Keratinocyte (primary cell): ENCODE measurements around the gene LRRC9.
A peak's percentile ranks its signal among the peaks of the same experiment; 100 is the strongest.

Source experiments
- EZH2 ChIP-seq: IDR thresholded peaks from one replicate; pipeline ENCODE4 v1.6.1; 2012; ENCODE audit warnings: inconsistent platforms, mild to moderate bottlenecking, low read length, moderate library complexity
- TF ChIP-seq, protein P1 (sequence below), 3 experiments: IDR thresholded peaks in 1 of 3; conservative IDR thresholded peaks in 1 of 3; optimal IDR thresholded peaks in 1 of 3; 2 replicates in 2 of 3; 3 replicates in 1 of 3; pipeline versions ENCODE3 to v1.5.1; 2011; ENCODE audit warnings: low read length in 3 of 3, mild to moderate bottlenecking in 3 of 3, moderate library complexity in 2 of 3, control low read depth in 1 of 3, inconsistent platforms in 1 of 3; ENCODE audit not compliant: insufficient read depth in 2 of 3; ENCODE audit errors: extremely low read depth in 1 of 3

DNA sequence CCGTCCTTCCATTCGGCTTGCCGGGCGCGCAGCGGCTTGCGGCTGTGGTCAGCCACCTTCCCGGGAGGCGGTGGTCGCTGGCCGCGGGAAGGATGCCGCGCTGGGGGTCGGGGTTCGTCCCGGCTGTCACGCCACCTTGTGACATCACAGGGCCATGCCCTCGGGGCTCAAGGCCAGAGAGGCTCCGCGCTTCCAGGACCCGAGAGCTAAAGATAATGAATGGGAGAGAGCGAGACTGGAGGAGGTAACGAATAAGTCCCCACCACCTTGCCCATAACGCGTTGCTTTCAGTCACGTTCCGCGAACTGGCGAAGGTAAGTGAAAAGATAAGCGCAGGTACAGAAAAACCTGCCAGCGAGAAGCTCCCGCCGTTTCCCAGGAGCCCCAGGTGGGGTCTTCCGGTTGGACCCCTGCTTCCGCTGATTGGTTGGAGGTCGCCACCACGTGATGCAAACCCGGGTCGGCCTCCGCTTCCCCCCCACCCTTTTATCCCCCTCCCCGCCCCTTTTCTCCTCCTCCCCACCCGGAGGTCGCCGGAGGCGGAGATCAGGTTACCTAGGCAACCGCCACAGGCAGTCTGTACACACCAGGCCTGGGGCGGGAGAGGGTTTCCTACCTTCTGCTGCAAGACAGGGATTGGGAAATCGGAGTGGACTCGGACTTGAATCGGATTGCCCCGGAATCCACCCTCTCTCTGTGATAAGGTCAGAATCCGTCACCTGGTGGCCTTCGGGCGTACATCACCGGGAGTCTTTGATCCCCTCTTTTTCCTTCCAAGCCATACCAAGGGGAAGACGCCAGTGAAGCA lies at the start of gene LRRC9:
- TF ChIP-seq, protein P1, sequence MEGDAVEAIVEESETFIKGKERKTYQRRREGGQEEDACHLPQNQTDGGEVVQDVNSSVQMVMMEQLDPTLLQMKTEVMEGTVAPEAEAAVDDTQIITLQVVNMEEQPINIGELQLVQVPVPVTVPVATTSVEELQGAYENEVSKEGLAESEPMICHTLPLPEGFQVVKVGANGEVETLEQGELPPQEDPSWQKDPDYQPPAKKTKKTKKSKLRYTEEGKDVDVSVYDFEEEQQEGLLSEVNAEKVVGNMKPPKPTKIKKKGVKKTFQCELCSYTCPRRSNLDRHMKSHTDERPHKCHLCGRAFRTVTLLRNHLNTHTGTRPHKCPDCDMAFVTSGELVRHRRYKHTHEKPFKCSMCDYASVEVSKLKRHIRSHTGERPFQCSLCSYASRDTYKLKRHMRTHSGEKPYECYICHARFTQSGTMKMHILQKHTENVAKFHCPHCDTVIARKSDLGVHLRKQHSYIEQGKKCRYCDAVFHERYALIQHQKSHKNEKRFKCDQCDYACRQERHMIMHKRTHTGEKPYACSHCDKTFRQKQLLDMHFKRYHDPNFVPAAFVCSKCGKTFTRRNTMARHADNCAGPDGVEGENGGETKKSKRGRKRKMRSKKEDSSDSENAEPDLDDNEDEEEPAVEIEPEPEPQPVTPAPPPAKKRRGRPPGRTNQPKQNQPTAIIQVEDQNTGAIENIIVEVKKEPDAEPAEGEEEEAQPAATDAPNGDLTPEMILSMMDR (optimal IDR thresholded peaks at IDR 0.05 in 1 of 3, IDR thresholded peaks at IDR 0.05 in 1 of 3, conservative IDR thresholded peaks at IDR 0.05 in 1 of 3; ENCODE audit: extremely low read depth in 1 of 3, insufficient read depth in 2 of 3, low read length in 3 of 3) = no peak
- TF ChIP-seq EZH2 = peak; percentile 33
